GM20000 (cell line): Measurements from ENCODE around the gene GNAT2.

Experiments used
- DNase-seq: peaks from one replicate; pipeline ENCODE4 v3.0.0; 2012; ENCODE audit warnings: low spot score
- CTCF ChIP-seq: IDR thresholded peaks from 2 replicates; pipeline ENCODE4 v1.5.1; 2012; ENCODE audit warnings: mild to moderate bottlenecking, control low read depth; ENCODE audit errors: extremely low read depth, missing control alignments

GNAT2 gene

GRCh38 chr1:109620401-109620791, 980 bp upstream of the GNAT2 start:
- TF ChIP-seq CTCF: no peak
- DNase-seq: no peak

- DNase-seq: no peak
Observed at GRCh38 chr1:109618661-109619575, 498 bp downstream of the GNAT2 start.

GRCh38 chr1:109617291-109617801, 2.1 kb downstream of the GNAT2 start:
- no peak for DNase-seq
- TF ChIP-seq CTCF: no peak

More at GRCh38 chr1:109618661-109619575, 498 bp downstream of the GNAT2 start:
- TF ChIP-seq CTCF: no peak

GRCh38 chr1:109616391-109616790, 3.0 kb downstream of the GNAT2 start:
- DNase-seq: peak; percentile 2
- TF ChIP-seq CTCF: no peak

GRCh38 chr1:109615879-109616278, 3.5 kb downstream of the GNAT2 start:
- DNase-seq: peak; percentile 32

GRCh38 chr1:109613361-109614147, 5.9 kb downstream of the GNAT2 start:
- TF ChIP-seq CTCF: no peak
- no peak for DNase-seq

More at GRCh38 chr1:109615879-109616278, 3.5 kb downstream of the GNAT2 start:
- TF ChIP-seq CTCF: no peak
